H1 (cell line): Measurements from ENCODE around the gene P2RX6. TPM values are rescaled to one million over a fixed set of nuclear protein-coding genes. Genes with fewer than 3 reads are reported as not detected.

ENCODE experiments used
- BCL11A ChIP-seq, 2 experiments: IDR thresholded peaks; one replicate each; pipeline ENCODE4 v1.6.1; 2011; ENCODE audit warnings: low read depth in 2 of 2, low read length in 2 of 2, mild to moderate bottlenecking in 2 of 2
- CTBP2 ChIP-seq: IDR thresholded peaks from 2 replicates; pipeline ENCODE4 v1.7.0; 2011; ENCODE audit warnings: borderline replicate concordance, mild to moderate bottlenecking, moderate library complexity, mixed read lengths, low read length; ENCODE audit not compliant: insufficient read depth, insufficient read length
- KDM1A ChIP-seq: fragments of 200-600, 300-600 bp; sonication (generic); IDR thresholded peaks from 2 replicates; pipeline ENCODE4 v1.7.1; 2016; ENCODE audit warnings: mild to moderate bottlenecking, low read length, borderline replicate concordance
- KDM4A ChIP-seq: IDR thresholded peaks from one replicate; pipeline ENCODE4 v1.7.1; 2012; ENCODE audit warnings: low read depth, mild to moderate bottlenecking, moderate library complexity, low read length, inconsistent platforms; ENCODE audit not compliant: severe bottlenecking
- RBBP5 ChIP-seq: IDR thresholded peaks from 2 replicates; pipeline ENCODE4 v1.7.1; 2012; ENCODE audit warnings: low read depth, mild to moderate bottlenecking, inconsistent platforms, low read length, moderate library complexity, borderline replicate concordance
- SIRT6 ChIP-seq: IDR thresholded peaks from one replicate; pipeline ENCODE4 v1.7.1; 2012; ENCODE audit warnings: low read length, inconsistent platforms
- SP4 ChIP-seq: IDR thresholded peaks from 2 replicates; pipeline ENCODE4 v1.6.1; 2012; ENCODE audit warnings: low read length, inconsistent platforms
- polyA plus RNA-seq, 7 experiments: library from polyadenylated mRNA; depleted of rRNA in 3 of 7; stranded (reverse) in 5 of 7; unstranded in 2 of 7; fragments of >200 nt in 5 of 7; fragments of 200-250 nt in 2 of 7; gene quantifications; 1 replicate in 5 of 7; 2 replicates in 1 of 7; 4 replicates in 1 of 7; pipeline versions ENCODE4 v1.2.1 to v1.2.3, GENCODE V29; 2011 to 2013; ENCODE audit warnings: missing spikeins in 2 of 7, mixed read lengths in 2 of 7
- total RNA-seq: library from RNA; stranded (reverse); fragmentation: NEBNext Ultra II Directional; extraction: Animal tissue kit (Norgen Biotek cat#: 25700); gene quantifications from 2 replicates; pipeline ENCODE4 v1.2.1, GENCODE V29; 2021

Gene P2RX6
- total and polyA plus RNA-seq, 2 of the 8 experiments (the other 6 are each of a cell fraction or from before 2014, with no cell fraction given): 0.09 TPM; not detected in 1

DNA sequence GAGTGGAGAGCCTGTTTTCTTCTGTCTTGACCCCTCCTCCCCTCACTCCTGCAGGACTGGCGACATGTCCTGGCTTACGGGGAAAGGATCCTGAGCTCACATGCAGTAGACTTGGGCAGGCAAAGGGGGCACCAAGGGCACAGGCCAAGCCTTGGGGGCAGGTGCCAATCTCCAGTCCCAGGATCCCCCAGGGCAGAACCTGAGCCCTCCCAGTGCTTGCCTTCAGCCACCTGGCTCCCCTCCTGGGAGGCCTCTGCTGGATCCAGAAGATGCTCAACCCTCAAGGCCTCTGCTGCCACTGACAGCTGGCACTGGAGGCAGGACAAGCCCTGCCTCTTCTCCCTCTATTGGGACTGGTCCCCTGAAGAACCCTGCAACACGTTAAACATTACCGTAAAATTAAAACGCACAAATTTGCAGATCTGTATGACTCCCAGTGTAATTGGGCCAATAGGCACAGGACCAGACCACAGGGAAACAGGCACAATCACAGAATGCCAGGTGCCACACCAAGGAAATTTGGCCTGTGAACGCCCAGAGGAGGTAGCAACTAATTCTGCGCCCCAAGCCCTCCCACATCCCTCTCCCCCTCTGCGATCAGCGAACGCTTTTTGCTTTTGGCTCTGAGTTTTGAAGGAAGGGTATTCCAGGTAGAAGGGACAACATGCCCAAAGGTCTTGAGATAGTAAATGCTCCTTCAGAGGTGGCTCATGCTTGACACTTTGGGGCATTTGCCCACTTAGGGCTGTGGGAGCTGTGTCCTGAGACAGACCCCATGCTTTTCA, 33.8 kb upstream of the P2RX6 start (continued):
- no peak for TF ChIP-seq CTBP2
- no peak for TF ChIP-seq BCL11A (IDR thresholded peaks at IDR 0.05; ENCODE audit: low read depth in 2 of 2, low read length in 2 of 2)
- TF ChIP-seq SIRT6: no peak
- no peak for TF ChIP-seq KDM4A
- TF ChIP-seq KDM1A: no peak
- TF ChIP-seq RBBP5: no peak
- no peak for TF ChIP-seq SP4
